H9 (cell line): ENCODE data around the gene TMEM61. TPM values are rescaled to one million over a fixed set of nuclear protein-coding genes. Genes with fewer than 3 reads are reported as not detected.

Source experiments
- DNase-seq: peaks from one replicate; pipeline ENCODE4 v3.0.0-alpha.2; 2017
- H2AFZ ChIP-seq: one replicate; pipeline ENCODE4 v1.6.1; 2013; ENCODE audit warnings: mild to moderate bottlenecking, low read length, control low read depth, moderate library complexity
- H2AK5ac ChIP-seq: 2 replicates; pipeline ENCODE4 v1.6.1; 2013; ENCODE audit warnings: low read length, control low read depth, mixed read lengths; ENCODE audit not compliant: insufficient read length
- H2BK120ac ChIP-seq: one replicate; pipeline ENCODE4 v1.6.1; 2013; ENCODE audit warnings: low read depth, mild to moderate bottlenecking, low read length, control low read depth, inconsistent platforms; ENCODE audit not compliant: poor library complexity, severe bottlenecking
- H2BK12ac ChIP-seq: 2 replicates; pipeline ENCODE4 v1.6.1; 2013; ENCODE audit warnings: low read length, control low read depth, mixed read lengths, low read depth; ENCODE audit not compliant: insufficient read length
- H2BK15ac ChIP-seq: 2 replicates; pipeline ENCODE4 v1.6.1; 2013; ENCODE audit warnings: low read depth, low read length, control low read depth
- H2BK20ac ChIP-seq: one replicate; pipeline ENCODE4 v1.6.1; 2013; ENCODE audit warnings: low read depth, mild to moderate bottlenecking, low read length, control low read depth, inconsistent platforms; ENCODE audit not compliant: poor library complexity, severe bottlenecking
- H2BK5ac ChIP-seq: 2 replicates; pipeline ENCODE4 v1.6.1; 2013; ENCODE audit warnings: low read length, control low read depth, mixed read lengths; ENCODE audit not compliant: insufficient read length
- H3K14ac ChIP-seq: 2 replicates; pipeline ENCODE4 v1.6.1; 2013; ENCODE audit warnings: low read length, control low read depth; ENCODE audit not compliant: insufficient read depth
- H3K18ac ChIP-seq: 2 replicates; pipeline ENCODE4 v1.6.1; 2013; ENCODE audit warnings: low read depth, mild to moderate bottlenecking, mixed read lengths, low read length, control low read depth; ENCODE audit not compliant: insufficient read length
- H3K23ac ChIP-seq: 2 replicates; pipeline ENCODE4 v1.6.1; 2013; ENCODE audit warnings: low read length, control low read depth, mixed read lengths, low read depth; ENCODE audit not compliant: insufficient read length
- H3K23me2 ChIP-seq: 2 replicates; pipeline ENCODE4 v1.6.1; 2013; ENCODE audit warnings: low read depth, mild to moderate bottlenecking, mixed read lengths, low read length, control low read depth; ENCODE audit not compliant: insufficient read length, poor library complexity, severe bottlenecking
- H3K27ac ChIP-seq: 2 replicates; pipeline ENCODE4 v1.5.1; 2013; ENCODE audit warnings: low read length, control low read depth, mixed read lengths, low read depth; ENCODE audit not compliant: insufficient read length
- H3K27me3 ChIP-seq: 2 replicates; pipeline ENCODE4 v1.6.1; 2013; ENCODE audit warnings: low read length, control low read depth, inconsistent platforms; ENCODE audit not compliant: insufficient read depth
- H3K4ac ChIP-seq: 2 replicates; pipeline ENCODE4 v1.6.1; 2013; ENCODE audit warnings: low read depth, mild to moderate bottlenecking, control low read depth, inconsistent platforms, low read length, moderate library complexity
- H3K4me1 ChIP-seq: 2 replicates; pipeline ENCODE4 v1.6.1; 2013; ENCODE audit warnings: low read length, control low read depth, inconsistent platforms; ENCODE audit not compliant: insufficient read depth
- H3K4me2 ChIP-seq: 2 replicates; pipeline ENCODE4 v1.6.1; 2013; ENCODE audit warnings: low read length, control low read depth, mixed read lengths; ENCODE audit not compliant: insufficient read length, insufficient read depth
- H3K56ac ChIP-seq: 2 replicates; pipeline ENCODE4 v1.6.1; 2013; ENCODE audit warnings: low read depth, mild to moderate bottlenecking, mixed read lengths, low read length, control low read depth; ENCODE audit not compliant: insufficient read length
- H3K79me1 ChIP-seq: 2 replicates; pipeline ENCODE4 v1.6.1; 2013; ENCODE audit warnings: low read depth, mild to moderate bottlenecking, moderate library complexity, low read length, control low read depth, inconsistent platforms; ENCODE audit not compliant: insufficient read depth, poor library complexity, severe bottlenecking
- H3K79me2 ChIP-seq: 2 replicates; pipeline ENCODE4 v1.6.1; 2013; ENCODE audit warnings: low read length, control low read depth, inconsistent platforms; ENCODE audit not compliant: insufficient read depth
- H3K9ac ChIP-seq: 2 replicates; pipeline ENCODE4 v1.6.1; 2013; ENCODE audit warnings: low read length, control low read depth, mixed read lengths; ENCODE audit not compliant: insufficient read length; ENCODE audit errors: extremely low read depth
- H3K9me3 ChIP-seq: one replicate; pipeline ENCODE4 v1.6.1; 2013; ENCODE audit warnings: low read depth, low read length, inconsistent platforms; ENCODE audit not compliant: control insufficient read depth
- H3T11ph ChIP-seq: one replicate; pipeline ENCODE4 v1.6.1; 2013; ENCODE audit warnings: mild to moderate bottlenecking, low read length, control low read depth, inconsistent platforms
- H4K20me1 ChIP-seq: one replicate; pipeline ENCODE4 v1.6.1; 2013; ENCODE audit not compliant: control insufficient read depth, insufficient read length, insufficient read depth
- H4K5ac ChIP-seq: 2 replicates; pipeline ENCODE4 v1.6.1; 2013; ENCODE audit warnings: low read depth, mild to moderate bottlenecking, mixed read lengths, low read length, control low read depth; ENCODE audit not compliant: insufficient read length
- H4K8ac ChIP-seq: replicated peaks from 2 replicates; pipeline ENCODE4 v1.6.1; 2013; ENCODE audit warnings: low read length, control low read depth, mixed read lengths, low read depth; ENCODE audit not compliant: insufficient read length
- H4K91ac ChIP-seq: 2 replicates; pipeline ENCODE4 v1.6.1; 2013; ENCODE audit warnings: low read depth, mild to moderate bottlenecking, moderate library complexity, mixed read lengths, low read length, control low read depth; ENCODE audit not compliant: insufficient read length
- H3K27ac Mint-ChIP-seq, 3 experiments: 2 replicates in 2 of 3; 3 replicates in 1 of 3; pipeline ENCODE4 v1.8.0; 2020 to 2021; ENCODE audit warnings: mixed read lengths in 3 of 3, mild to moderate bottlenecking in 1 of 3, moderate library complexity in 1 of 3
- H3K27me3 Mint-ChIP-seq: 2 replicates; pipeline ENCODE4 v1.8.0; 2021; ENCODE audit warnings: low read depth, mild to moderate bottlenecking, moderate library complexity, mixed read lengths
- H3K36me3 Mint-ChIP-seq, 3 experiments: 2 replicates in 2 of 3; 3 replicates in 1 of 3; pipeline ENCODE4 v1.8.0; 2020 to 2021; ENCODE audit warnings: low read depth in 3 of 3, mixed read lengths in 3 of 3; ENCODE audit not compliant: insufficient read depth in 1 of 3
- H3K4me1 Mint-ChIP-seq, 2 experiments: 2 replicates each; pipeline ENCODE4 v1.8.0; 2020; ENCODE audit warnings: mixed read lengths in 2 of 2
- H3K4me3 Mint-ChIP-seq, 2 experiments: 2 replicates in 1 of 2; 3 replicates in 1 of 2; pipeline ENCODE4 v1.8.0; 2020 to 2021; ENCODE audit warnings: mild to moderate bottlenecking in 2 of 2, mixed read lengths in 2 of 2, moderate library complexity in 1 of 2
- H3K9me3 Mint-ChIP-seq, 2 experiments: 2 replicates in 1 of 2; 3 replicates in 1 of 2; pipeline ENCODE4 v1.8.0; 2020; ENCODE audit warnings: mild to moderate bottlenecking in 2 of 2, mixed read lengths in 2 of 2, moderate library complexity in 1 of 2
- WGBS: extraction: QIAGEN DNeasy Blood & Tissue Kit; methylation state at CpG from one replicate; pipeline ENCODE4 v1.1.7; 2013; ENCODE audit warnings: missing lambda C conversion rate, low lambda C conversion rate, mixed read lengths; ENCODE audit not compliant: insufficient read length; ENCODE audit errors: extremely low coverage; 5-methylcytosine and 5-hydroxymethylcytosine counted together
- total RNA-seq: library from RNA; stranded (reverse); gene quantifications from 2 replicates; pipeline ENCODE4 v1.2.1, GENCODE V29; 2021
- TF ChIP-seq, protein P1 (sequence below): fragments of 200-600 bp; sonication (generic); conservative IDR thresholded peaks from 3 replicates; pipeline ENCODE4 v1.8.0; 2021; ENCODE audit warnings: antibody characterized with exemption, mild to moderate bottlenecking

TMEM61 gene
- total RNA-seq, 1 experiment from 2014 or later: 0.61 TPM

DNA sequence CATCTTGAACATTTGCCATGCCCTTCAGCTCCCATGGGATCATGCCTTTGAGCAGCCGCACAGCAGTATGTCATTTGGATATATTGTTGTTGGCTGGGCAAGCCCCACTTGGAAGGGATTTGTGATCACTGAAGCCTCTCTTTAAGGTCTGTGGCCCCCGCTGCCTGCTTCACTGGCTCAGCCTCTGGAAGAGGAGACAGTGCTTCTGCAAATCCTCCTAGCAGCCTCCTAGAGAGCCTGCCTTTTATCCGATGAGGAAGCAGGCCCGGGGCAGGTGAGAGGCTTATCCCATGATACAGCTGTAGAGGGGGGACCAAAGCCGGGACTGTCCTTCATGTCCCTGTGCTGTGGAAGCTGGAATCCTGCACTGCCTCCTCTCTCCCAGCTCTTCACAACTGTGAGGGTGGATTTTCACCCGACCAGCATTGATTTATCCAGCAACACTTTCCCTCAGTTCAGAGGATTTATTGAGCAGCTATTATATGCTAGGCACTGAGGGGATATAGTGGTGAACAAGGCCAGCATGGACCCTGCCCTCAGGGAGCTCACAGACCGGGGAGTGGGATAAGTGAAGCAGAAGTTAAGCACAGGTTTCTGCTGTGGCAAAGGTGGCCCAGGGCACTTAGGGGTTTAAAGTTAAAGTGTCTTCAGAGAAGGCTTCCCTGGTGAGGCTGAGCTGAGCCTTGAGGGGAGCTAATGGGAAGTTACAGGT, 3.9 kb downstream of the TMEM61 start:
- Histone ChIP-seq H2BK12ac (no peak overlapping the region), H3K4me2 (no peak overlapping the region), H2AFZ (no peak overlapping the region), H3K27ac (no peak overlapping the region), H3K14ac (no peak overlapping the region; the same call in 1 of the 2 replicates), H3K56ac (no peak overlapping the region), H3K9ac (no peak overlapping the region), H4K91ac (no peak overlapping the region), H2BK120ac (no peak overlapping the region), H3K4ac (no peak overlapping the region), H3T11ph (no peak overlapping the region), H3K4me1 (peaks cover 6% of the 10 kb centered on the region; the same call in 1 of the 2 replicates), H3K18ac (no peak overlapping the region), H3K9me3 (no peaks in the 10 kb centered on the region), H3K79me2 (no peaks in the 10 kb centered on the region), H2BK5ac (no peak overlapping the region), H3K23me2 (peaks cover 11% of the 10 kb centered on the region), H3K23ac (no peak overlapping the region), H2BK15ac (no peak overlapping the region), H3K79me1 (no peaks in the 10 kb centered on the region), H4K8ac (no peak overlapping the region), H4K5ac (no peak overlapping the region), H2AK5ac (no peak overlapping the region), H4K20me1 (no peaks in the 10 kb centered on the region), H3K27me3 (no peaks in the 10 kb centered on the region; the same call in 1 of the 2 replicates), H2BK20ac (no peak overlapping the region)
- Mint-ChIP-seq H3K4me3 (no peak overlapping the region), H3K4me1 (peaks cover 17 to 21% of the 10 kb centered on the region in 2 experiments), H3K27me3 (peaks cover 25% of the 10 kb centered on the region), H3K27ac (no peak overlapping the region), H3K9me3 (no peaks in the 10 kb centered on the region), H3K36me3 (no peaks in the 10 kb centered on the region; a peak in 1 of 7 replicates)
- DNase-seq: no peak
- TF ChIP-seq, protein P1, sequence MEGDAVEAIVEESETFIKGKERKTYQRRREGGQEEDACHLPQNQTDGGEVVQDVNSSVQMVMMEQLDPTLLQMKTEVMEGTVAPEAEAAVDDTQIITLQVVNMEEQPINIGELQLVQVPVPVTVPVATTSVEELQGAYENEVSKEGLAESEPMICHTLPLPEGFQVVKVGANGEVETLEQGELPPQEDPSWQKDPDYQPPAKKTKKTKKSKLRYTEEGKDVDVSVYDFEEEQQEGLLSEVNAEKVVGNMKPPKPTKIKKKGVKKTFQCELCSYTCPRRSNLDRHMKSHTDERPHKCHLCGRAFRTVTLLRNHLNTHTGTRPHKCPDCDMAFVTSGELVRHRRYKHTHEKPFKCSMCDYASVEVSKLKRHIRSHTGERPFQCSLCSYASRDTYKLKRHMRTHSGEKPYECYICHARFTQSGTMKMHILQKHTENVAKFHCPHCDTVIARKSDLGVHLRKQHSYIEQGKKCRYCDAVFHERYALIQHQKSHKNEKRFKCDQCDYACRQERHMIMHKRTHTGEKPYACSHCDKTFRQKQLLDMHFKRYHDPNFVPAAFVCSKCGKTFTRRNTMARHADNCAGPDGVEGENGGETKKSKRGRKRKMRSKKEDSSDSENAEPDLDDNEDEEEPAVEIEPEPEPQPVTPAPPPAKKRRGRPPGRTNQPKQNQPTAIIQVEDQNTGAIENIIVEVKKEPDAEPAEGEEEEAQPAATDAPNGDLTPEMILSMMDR: no peak
- WGBS: no CpG with 5 or more reads among the region's 7 CpGs
